Rectal smooth muscle tissue (tissue), 1 donor: ENCODE data around the gene COMTD1.
A peak's percentile ranks its signal among the peaks of the same experiment; 100 is the strongest.
"Not testable (repeated sequence)": the region's sequence is repeated elsewhere in the genome, so short reads cannot be mapped to it uniquely, and the experiment has no call there.

Experiments used
- H3K27ac ChIP-seq: one replicate; pipeline ENCODE4 v1.7.0; 2013; ENCODE audit warnings: low read depth, low read length, inconsistent platforms
- H3K27me3 ChIP-seq: one replicate; pipeline ENCODE4 v1.7.0; 2013; ENCODE audit warnings: low read length; ENCODE audit not compliant: control insufficient read depth, insufficient read depth
- H3K36me3 ChIP-seq: one replicate; pipeline ENCODE4 v1.7.0; 2013; ENCODE audit warnings: low read length; ENCODE audit not compliant: control insufficient read depth, insufficient read depth
- H3K4me1 ChIP-seq: one replicate; pipeline ENCODE4 v1.7.0; 2013; ENCODE audit warnings: low read length; ENCODE audit not compliant: control insufficient read depth, insufficient read depth
- H3K4me3 ChIP-seq: one replicate; pipeline ENCODE4 v1.7.0; 2013; ENCODE audit warnings: low read length
- H3K9ac ChIP-seq: one replicate; pipeline ENCODE4 v1.7.0; 2013; ENCODE audit warnings: low read length

The COMTD1 gene

DNA sequence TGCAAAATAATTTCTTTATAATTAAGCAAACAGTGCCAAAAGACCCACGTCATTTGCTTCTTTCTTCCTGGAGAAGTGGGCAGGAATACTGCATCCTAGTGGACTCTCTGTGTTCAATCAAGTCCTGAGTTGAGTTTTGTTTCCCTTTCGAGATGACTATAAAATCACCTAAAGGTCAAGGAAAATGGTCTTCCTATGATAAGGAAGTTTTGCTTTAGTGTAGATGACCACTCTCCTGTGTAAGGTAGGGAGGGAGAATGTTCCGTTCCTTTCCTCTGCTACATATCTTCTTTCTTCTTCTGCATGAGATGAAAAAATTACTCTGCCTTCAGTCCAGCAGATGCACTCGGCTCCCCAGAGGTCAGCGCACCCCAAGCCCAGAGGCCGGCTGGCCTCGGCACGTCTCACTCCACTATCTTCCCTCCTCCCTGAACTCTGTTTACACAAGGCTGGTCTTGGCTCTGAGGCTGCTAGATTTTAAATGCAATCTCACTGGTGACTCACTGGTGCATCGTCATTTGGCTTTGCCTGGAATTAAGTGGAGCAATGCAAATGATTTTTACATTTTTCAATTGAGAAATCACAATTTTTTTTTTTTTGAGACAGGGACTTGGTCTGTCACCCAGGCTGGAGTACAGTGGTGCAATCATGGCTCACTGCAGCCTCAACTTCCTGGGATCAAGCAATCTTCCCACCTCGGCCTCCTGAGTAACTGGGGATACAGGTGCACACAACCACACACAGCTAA, 43.8 kb downstream of the COMTD1 start:
- peak overlapping the region; percentile 46 for H3K4me3 ChIP-seq
- no peak overlapping the region for H3K9ac ChIP-seq
- no peaks in the 10 kb centered on the region for H3K27me3 ChIP-seq
- H3K36me3 ChIP-seq, result no peaks in the 10 kb centered on the region
- H3K4me1 ChIP-seq, result peaks cover 10% of the 10 kb centered on the region
- H3K27ac ChIP-seq, result peak overlapping the region; percentile 74

DNA sequence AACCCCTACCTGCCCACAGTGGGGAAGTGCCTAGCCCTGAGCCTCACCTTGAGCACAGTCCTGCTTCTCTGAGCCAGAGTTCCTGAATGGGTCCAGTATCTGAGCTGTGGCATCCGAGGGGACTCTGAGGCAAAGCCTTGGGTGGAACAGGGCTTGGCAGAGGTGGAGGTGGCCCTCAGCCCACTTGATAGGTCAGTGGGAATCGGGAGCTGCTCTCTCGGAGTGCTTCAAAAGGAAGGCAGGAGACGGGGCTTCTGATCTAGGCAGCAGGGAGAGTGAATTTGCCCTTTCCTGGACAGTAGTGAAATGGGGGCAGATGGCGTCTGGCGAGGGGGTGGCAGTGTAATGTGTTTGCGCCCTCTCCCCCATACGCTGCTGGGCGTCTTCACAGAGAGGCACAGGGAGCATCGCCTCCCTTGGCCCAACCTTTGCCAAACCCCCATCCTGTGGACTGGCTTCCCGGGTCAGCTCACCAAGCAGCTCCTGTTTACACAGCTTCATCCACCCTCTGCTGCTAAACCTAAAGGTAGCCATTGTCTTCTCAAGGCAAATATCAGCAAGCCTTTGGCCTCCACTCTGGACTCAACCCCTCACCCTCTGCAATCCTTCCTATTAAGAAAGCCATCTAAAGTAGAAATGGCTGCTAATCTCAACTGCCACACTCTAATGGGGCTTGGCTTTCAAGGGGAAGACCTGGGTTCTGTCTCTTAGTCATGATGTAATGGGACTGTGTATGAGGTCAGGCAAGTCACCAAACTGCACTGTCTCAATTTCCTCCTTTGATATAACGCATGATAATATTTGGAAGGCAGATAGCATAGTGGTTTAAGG, 46.3 kb downstream of the COMTD1 start:
- Histone ChIP-seq H3K27me3 (no peaks in the 10 kb centered on the region), H3K36me3 (no peaks in the 10 kb centered on the region), H3K27ac (no peak overlapping the region), H3K4me1 (peaks cover 5% of the 10 kb centered on the region), H3K9ac (no peak overlapping the region), H3K4me3 (no peak overlapping the region)

DNA sequence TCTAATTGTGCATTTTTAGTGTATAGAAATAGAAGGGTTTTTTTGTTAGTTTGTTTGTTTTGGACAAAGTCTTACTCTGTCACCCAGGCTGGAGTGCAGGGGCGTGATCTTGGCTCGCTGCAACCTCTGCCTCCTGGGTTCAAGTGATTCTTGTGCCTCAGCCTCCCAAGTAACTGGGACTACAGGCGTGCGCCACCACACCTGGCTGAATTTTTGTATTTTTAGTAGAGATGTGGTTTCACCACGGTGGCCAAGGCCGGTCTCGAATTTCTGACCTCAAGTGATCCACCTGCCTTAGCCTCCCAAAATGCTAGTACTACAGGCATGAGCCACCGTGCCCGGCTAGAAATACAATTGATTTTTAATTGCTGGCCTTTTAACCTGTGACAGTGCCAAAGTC, 47.2 kb downstream of the COMTD1 start:
- not testable (repeated sequence) for H3K27me3 ChIP-seq, H3K27ac ChIP-seq, H3K4me3 ChIP-seq, H3K4me1 ChIP-seq, H3K36me3 ChIP-seq, H3K9ac ChIP-seq

DNA sequence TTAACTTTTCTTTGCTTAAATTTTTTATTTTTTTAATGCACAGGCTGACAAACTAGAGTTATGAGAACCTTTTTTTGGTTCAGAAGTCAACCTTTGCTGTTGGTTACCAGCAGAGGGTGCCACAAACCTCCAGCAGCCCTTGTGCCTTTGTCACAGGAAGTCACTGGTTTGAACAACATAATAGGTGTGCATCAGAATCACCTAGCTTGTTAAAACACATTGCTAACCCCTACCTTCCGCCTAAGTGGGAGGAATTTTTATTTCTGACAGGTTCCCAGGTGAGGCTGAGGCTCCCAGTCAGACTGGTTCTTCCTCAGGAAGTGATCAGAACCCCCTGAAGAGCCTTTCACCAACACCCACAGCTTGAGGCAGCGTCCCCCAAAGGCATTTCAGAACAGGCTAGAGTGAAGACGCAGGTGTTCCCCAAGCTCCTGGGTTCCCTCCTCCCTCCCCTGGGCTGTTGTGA, 47.8 kb downstream of the COMTD1 start:
- Histone ChIP-seq H3K9ac (no peak overlapping the region), H3K27ac (no peak overlapping the region), H3K27me3 (no peaks in the 10 kb centered on the region), H3K4me3 (no peak overlapping the region), H3K36me3 (no peaks in the 10 kb centered on the region), H3K4me1 (peaks cover 5% of the 10 kb centered on the region)

DNA sequence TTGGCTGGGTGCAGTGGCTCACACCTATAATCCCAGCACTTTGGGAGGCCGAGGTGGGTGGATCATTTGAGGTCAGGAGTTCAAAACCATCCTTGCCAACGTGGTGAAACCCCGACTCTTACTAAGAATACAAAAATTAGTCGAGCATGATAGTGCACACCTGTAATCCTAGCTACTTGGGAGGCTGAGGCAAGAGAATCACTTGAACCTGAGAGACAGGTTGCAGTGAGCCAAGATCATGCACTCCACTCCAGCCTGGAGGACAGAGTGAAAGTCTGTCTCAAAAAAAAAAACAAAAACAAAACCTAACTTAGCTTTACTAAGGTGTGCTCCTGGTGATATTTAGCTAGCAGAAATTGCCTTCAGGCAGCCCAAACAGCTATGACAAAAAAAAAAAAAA, 49.4 kb downstream of the COMTD1 start:
- no peaks in the 10 kb centered on the region for H3K4me1 ChIP-seq
- no peak overlapping the region for H3K27ac ChIP-seq
- no peak overlapping the region for H3K4me3 ChIP-seq
- no peak overlapping the region for H3K9ac ChIP-seq
- no peaks in the 10 kb centered on the region for H3K27me3 ChIP-seq
- no peaks in the 10 kb centered on the region for H3K36me3 ChIP-seq
